HG02981 (cell line): Measurements from ENCODE around the gene DERL2.

ENCODE experiments used
- ATAC-seq: cut with Tn5 transposase; IDR thresholded peaks from one replicate; pipeline ENCODE4 v1.9.1; 2021; ENCODE audit warnings: mild to moderate bottlenecking, moderate library complexity; ENCODE audit not compliant: unreplicated experiment

The DERL2 gene

GRCh38 chr17:5485270-5486205 lies at the start of gene DERL2:
Gene DERL2 (minus strand): TSS chr17:5486178. CDS start chr17:5486161, 17 bp downstream.
- ATAC-seq, result no peak

GRCh38 chr17:5535436-5535835 lies 49.5 kb upstream of the DERL2 start:
- no peak for ATAC-seq

GRCh38 chr17:5533486-5534315 lies 47.7 kb upstream of the DERL2 start:
- ATAC-seq, result no peak

- ATAC-seq, result no peak
Observed at GRCh38 chr17:5532581-5532980, 46.6 kb upstream of the DERL2 start.

GRCh38 chr17:5531085-5531418 lies 45.1 kb upstream of the DERL2 start:
- ATAC-seq, result no peak

- no peak for ATAC-seq
Observed at GRCh38 chr17:5530265-5531084, 44.5 kb upstream of the DERL2 start.

GRCh38 chr17:5527601-5528250 lies 41.7 kb upstream of the DERL2 start:
- no peak for ATAC-seq

GRCh38 chr17:5526821-5527598 lies 41.0 kb upstream of the DERL2 start:
- ATAC-seq, result no peak

GRCh38 chr17:5523249-5523648 lies 37.3 kb upstream of the DERL2 start:
- no peak for ATAC-seq

GRCh38 chr17:5522476-5522875 lies 36.5 kb upstream of the DERL2 start:
- ATAC-seq, result no peak

GRCh38 chr17:5516060-5516792 lies 30.2 kb upstream of the DERL2 start:
- no peak for ATAC-seq

- no peak for ATAC-seq
Observed at GRCh38 chr17:5514976-5515375, 29.0 kb upstream of the DERL2 start.

- ATAC-seq, result no peak
Observed at GRCh38 chr17:5513628-5514027, 27.6 kb upstream of the DERL2 start.

- ATAC-seq, result no peak
Observed at GRCh38 chr17:5511401-5512225, 25.6 kb upstream of the DERL2 start.

- no peak for ATAC-seq
Observed at GRCh38 chr17:5510771-5511170, 24.8 kb upstream of the DERL2 start.

GRCh38 chr17:5509482-5509881 lies 23.5 kb upstream of the DERL2 start:
- ATAC-seq, result no peak

GRCh38 chr17:5508810-5509209 lies 22.8 kb upstream of the DERL2 start:
- no peak for ATAC-seq

GRCh38 chr17:5506307-5506706 lies 20.3 kb upstream of the DERL2 start:
- no peak for ATAC-seq
